H9 (cell line): ENCODE measurements around the gene ARL6IP6. TPM values are rescaled to one million over a fixed set of nuclear protein-coding genes. Genes with fewer than 3 reads are reported as not detected.
"Not testable (repeated sequence)": the region's sequence is repeated elsewhere in the genome, so short reads cannot be mapped to it uniquely, and the experiment has no call there.

Source experiments
- DNase-seq: peaks from one replicate; pipeline ENCODE4 v3.0.0-alpha.2; 2017
- H2AFZ ChIP-seq: one replicate; pipeline ENCODE4 v1.6.1; 2013; ENCODE audit warnings: mild to moderate bottlenecking, low read length, control low read depth, moderate library complexity
- H2AK5ac ChIP-seq: 2 replicates; pipeline ENCODE4 v1.6.1; 2013; ENCODE audit warnings: low read length, control low read depth, mixed read lengths; ENCODE audit not compliant: insufficient read length
- H2BK120ac ChIP-seq: one replicate; pipeline ENCODE4 v1.6.1; 2013; ENCODE audit warnings: low read depth, mild to moderate bottlenecking, low read length, control low read depth, inconsistent platforms; ENCODE audit not compliant: poor library complexity, severe bottlenecking
- H2BK12ac ChIP-seq: 2 replicates; pipeline ENCODE4 v1.6.1; 2013; ENCODE audit warnings: low read length, control low read depth, mixed read lengths, low read depth; ENCODE audit not compliant: insufficient read length
- H2BK15ac ChIP-seq: 2 replicates; pipeline ENCODE4 v1.6.1; 2013; ENCODE audit warnings: low read depth, low read length, control low read depth
- H2BK20ac ChIP-seq: one replicate; pipeline ENCODE4 v1.6.1; 2013; ENCODE audit warnings: low read depth, mild to moderate bottlenecking, low read length, control low read depth, inconsistent platforms; ENCODE audit not compliant: poor library complexity, severe bottlenecking
- H2BK5ac ChIP-seq: 2 replicates; pipeline ENCODE4 v1.6.1; 2013; ENCODE audit warnings: low read length, control low read depth, mixed read lengths; ENCODE audit not compliant: insufficient read length
- H3K14ac ChIP-seq: 2 replicates; pipeline ENCODE4 v1.6.1; 2013; ENCODE audit warnings: low read length, control low read depth; ENCODE audit not compliant: insufficient read depth
- H3K18ac ChIP-seq: 2 replicates; pipeline ENCODE4 v1.6.1; 2013; ENCODE audit warnings: low read depth, mild to moderate bottlenecking, mixed read lengths, low read length, control low read depth; ENCODE audit not compliant: insufficient read length
- H3K23ac ChIP-seq: 2 replicates; pipeline ENCODE4 v1.6.1; 2013; ENCODE audit warnings: low read length, control low read depth, mixed read lengths, low read depth; ENCODE audit not compliant: insufficient read length
- H3K23me2 ChIP-seq: 2 replicates; pipeline ENCODE4 v1.6.1; 2013; ENCODE audit warnings: low read depth, mild to moderate bottlenecking, mixed read lengths, low read length, control low read depth; ENCODE audit not compliant: insufficient read length, poor library complexity, severe bottlenecking
- H3K27ac ChIP-seq: 2 replicates; pipeline ENCODE4 v1.5.1; 2013; ENCODE audit warnings: low read length, control low read depth, mixed read lengths, low read depth; ENCODE audit not compliant: insufficient read length
- H3K27me3 ChIP-seq: 2 replicates; pipeline ENCODE4 v1.6.1; 2013; ENCODE audit warnings: low read length, control low read depth, inconsistent platforms; ENCODE audit not compliant: insufficient read depth
- H3K4ac ChIP-seq: 2 replicates; pipeline ENCODE4 v1.6.1; 2013; ENCODE audit warnings: low read depth, mild to moderate bottlenecking, control low read depth, inconsistent platforms, low read length, moderate library complexity
- H3K4me1 ChIP-seq: 2 replicates; pipeline ENCODE4 v1.6.1; 2013; ENCODE audit warnings: low read length, control low read depth, inconsistent platforms; ENCODE audit not compliant: insufficient read depth
- H3K4me2 ChIP-seq: 2 replicates; pipeline ENCODE4 v1.6.1; 2013; ENCODE audit warnings: low read length, control low read depth, mixed read lengths; ENCODE audit not compliant: insufficient read length, insufficient read depth
- H3K56ac ChIP-seq: 2 replicates; pipeline ENCODE4 v1.6.1; 2013; ENCODE audit warnings: low read depth, mild to moderate bottlenecking, mixed read lengths, low read length, control low read depth; ENCODE audit not compliant: insufficient read length
- H3K79me1 ChIP-seq: 2 replicates; pipeline ENCODE4 v1.6.1; 2013; ENCODE audit warnings: low read depth, mild to moderate bottlenecking, moderate library complexity, low read length, control low read depth, inconsistent platforms; ENCODE audit not compliant: insufficient read depth, poor library complexity, severe bottlenecking
- H3K79me2 ChIP-seq: 2 replicates; pipeline ENCODE4 v1.6.1; 2013; ENCODE audit warnings: low read length, control low read depth, inconsistent platforms; ENCODE audit not compliant: insufficient read depth
- H3K9ac ChIP-seq: 2 replicates; pipeline ENCODE4 v1.6.1; 2013; ENCODE audit warnings: low read length, control low read depth, mixed read lengths; ENCODE audit not compliant: insufficient read length; ENCODE audit errors: extremely low read depth
- H3K9me3 ChIP-seq: one replicate; pipeline ENCODE4 v1.6.1; 2013; ENCODE audit warnings: low read depth, low read length, inconsistent platforms; ENCODE audit not compliant: control insufficient read depth
- H3T11ph ChIP-seq: one replicate; pipeline ENCODE4 v1.6.1; 2013; ENCODE audit warnings: mild to moderate bottlenecking, low read length, control low read depth, inconsistent platforms
- H4K20me1 ChIP-seq: one replicate; pipeline ENCODE4 v1.6.1; 2013; ENCODE audit not compliant: control insufficient read depth, insufficient read length, insufficient read depth
- H4K5ac ChIP-seq: 2 replicates; pipeline ENCODE4 v1.6.1; 2013; ENCODE audit warnings: low read depth, mild to moderate bottlenecking, mixed read lengths, low read length, control low read depth; ENCODE audit not compliant: insufficient read length
- H4K8ac ChIP-seq: replicated peaks from 2 replicates; pipeline ENCODE4 v1.6.1; 2013; ENCODE audit warnings: low read length, control low read depth, mixed read lengths, low read depth; ENCODE audit not compliant: insufficient read length
- H4K91ac ChIP-seq: 2 replicates; pipeline ENCODE4 v1.6.1; 2013; ENCODE audit warnings: low read depth, mild to moderate bottlenecking, moderate library complexity, mixed read lengths, low read length, control low read depth; ENCODE audit not compliant: insufficient read length
- H3K27ac Mint-ChIP-seq, 3 experiments: 2 replicates in 2 of 3; 3 replicates in 1 of 3; pipeline ENCODE4 v1.8.0; 2020 to 2021; ENCODE audit warnings: mixed read lengths in 3 of 3, mild to moderate bottlenecking in 1 of 3, moderate library complexity in 1 of 3
- H3K27me3 Mint-ChIP-seq: 2 replicates; pipeline ENCODE4 v1.8.0; 2021; ENCODE audit warnings: low read depth, mild to moderate bottlenecking, moderate library complexity, mixed read lengths
- H3K36me3 Mint-ChIP-seq, 3 experiments: 2 replicates in 2 of 3; 3 replicates in 1 of 3; pipeline ENCODE4 v1.8.0; 2020 to 2021; ENCODE audit warnings: low read depth in 3 of 3, mixed read lengths in 3 of 3; ENCODE audit not compliant: insufficient read depth in 1 of 3
- H3K4me1 Mint-ChIP-seq, 2 experiments: 2 replicates each; pipeline ENCODE4 v1.8.0; 2020; ENCODE audit warnings: mixed read lengths in 2 of 2
- H3K4me3 Mint-ChIP-seq, 2 experiments: 2 replicates in 1 of 2; 3 replicates in 1 of 2; pipeline ENCODE4 v1.8.0; 2020 to 2021; ENCODE audit warnings: mild to moderate bottlenecking in 2 of 2, mixed read lengths in 2 of 2, moderate library complexity in 1 of 2
- H3K9me3 Mint-ChIP-seq, 2 experiments: 2 replicates in 1 of 2; 3 replicates in 1 of 2; pipeline ENCODE4 v1.8.0; 2020; ENCODE audit warnings: mild to moderate bottlenecking in 2 of 2, mixed read lengths in 2 of 2, moderate library complexity in 1 of 2
- CTCF ChIP-seq: fragments of 200-600 bp; sonication (generic); conservative IDR thresholded peaks from 3 replicates; pipeline ENCODE4 v1.8.0; 2021; ENCODE audit warnings: antibody characterized with exemption, mild to moderate bottlenecking
- WGBS: extraction: QIAGEN DNeasy Blood & Tissue Kit; methylation state at CpG from one replicate; pipeline ENCODE4 v1.1.7; 2013; ENCODE audit warnings: missing lambda C conversion rate, low lambda C conversion rate, mixed read lengths; ENCODE audit not compliant: insufficient read length; ENCODE audit errors: extremely low coverage; 5-methylcytosine and 5-hydroxymethylcytosine counted together
- total RNA-seq: library from RNA; stranded (reverse); gene quantifications from 2 replicates; pipeline ENCODE4 v1.2.1, GENCODE V29; 2021

ARL6IP6 gene
- total RNA-seq, 1 experiment from 2014 or later = 27.3 TPM

DNA sequence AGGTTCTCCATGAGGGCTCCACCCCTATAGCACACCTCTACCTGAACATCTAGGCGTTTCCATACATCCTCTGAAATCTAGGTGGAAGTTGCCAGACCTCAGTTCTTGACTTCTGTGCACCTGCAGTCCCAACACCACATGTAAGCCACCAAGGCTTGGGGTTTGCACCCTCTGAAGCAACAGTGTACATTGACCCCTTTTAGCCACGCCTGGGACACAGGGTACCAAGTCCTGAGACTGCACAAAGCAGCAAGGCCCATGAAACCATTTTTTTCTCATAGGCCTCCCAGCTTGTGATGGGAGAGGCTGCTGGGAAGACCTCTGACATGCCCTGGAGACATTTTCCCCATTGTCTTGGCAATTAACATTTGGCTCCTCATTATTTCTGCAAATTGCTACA lies 20.0 kb downstream of the ARL6IP6 start:
- H3K36me3 Mint-ChIP-seq = peaks cover 46 to 56% (median 50%) of the 10 kb centered on the region in 3 experiments
- Histone ChIP-seq H3K18ac (no peak overlapping the region), H2BK120ac (no peak overlapping the region), H4K5ac (no peak overlapping the region), H4K20me1 (no peaks in the 10 kb centered on the region), H3K14ac (no peak overlapping the region), H2BK20ac (no peak overlapping the region), H2BK5ac (no peak overlapping the region), H2AK5ac (no peak overlapping the region), H3K9ac (no peak overlapping the region), H3K4me2 (no peak overlapping the region), H4K8ac (no peak overlapping the region), H3K4ac (no peak overlapping the region), H3K23me2 (no peaks in the 10 kb centered on the region), H3K4me1 (no peaks in the 10 kb centered on the region), H2BK15ac (no peak overlapping the region), H3T11ph (no peak overlapping the region), H2BK12ac (no peak overlapping the region), H2AFZ (no peak overlapping the region), H3K23ac (no peak overlapping the region), H3K9me3 (peaks cover 4% of the 10 kb centered on the region), H3K79me1 (peaks cover under 1% of the 10 kb centered on the region), H3K56ac (no peak overlapping the region), H3K27ac (no peak overlapping the region), H4K91ac (no peak overlapping the region), H3K79me2 (no peaks in the 10 kb centered on the region), H3K27me3 (no peaks in the 10 kb centered on the region)
- no peak for DNase-seq
- WGBS = no CpG with 5 or more reads among the region's 2 CpGs
- TF ChIP-seq CTCF = no peak
- H3K4me1 Mint-ChIP-seq = no peaks in the 10 kb centered on the region
- H3K27me3 Mint-ChIP-seq = no peaks in the 10 kb centered on the region
- no peak overlapping the region for H3K27ac Mint-ChIP-seq
- H3K9me3 Mint-ChIP-seq = peaks cover 19 to 23% of the 10 kb centered on the region in 2 experiments
- H3K4me3 Mint-ChIP-seq = no peak overlapping the region

DNA sequence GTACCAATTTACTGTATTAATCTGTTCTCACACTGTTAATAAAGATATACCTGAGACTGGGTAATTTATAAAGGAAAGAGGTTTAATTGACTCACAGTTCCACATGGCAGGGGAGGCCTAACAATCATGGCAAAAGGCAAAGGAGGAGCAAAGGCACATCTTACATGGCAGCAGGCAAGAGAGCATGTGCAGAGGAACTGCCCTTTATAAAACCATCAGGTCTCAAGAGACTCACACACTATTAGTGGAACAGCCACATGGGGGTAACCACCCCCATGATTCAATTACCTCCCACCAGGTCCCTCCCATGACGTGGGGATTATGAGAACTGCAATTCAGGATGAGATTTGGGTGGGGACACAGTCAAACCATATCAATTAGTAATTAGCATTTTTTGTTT lies 21.3 kb downstream of the ARL6IP6 start:
- not testable (repeated sequence) for H3K79me2 ChIP-seq, H3K27ac ChIP-seq, H4K5ac ChIP-seq, H2BK12ac ChIP-seq, H4K20me1 ChIP-seq, H3K9me3 ChIP-seq, H3K4me1 Mint-ChIP-seq, H2BK120ac ChIP-seq, H4K91ac ChIP-seq, H2BK20ac ChIP-seq, H3K56ac ChIP-seq, H3K4me2 ChIP-seq, H3K27me3 ChIP-seq, H3K79me1 ChIP-seq, H3T11ph ChIP-seq, DNase-seq, H3K23me2 ChIP-seq, H4K8ac ChIP-seq, H3K23ac ChIP-seq, H2BK5ac ChIP-seq, H3K27ac Mint-ChIP-seq, H3K4me1 ChIP-seq, H2AFZ ChIP-seq, H2BK15ac ChIP-seq, H3K18ac ChIP-seq, H3K4ac ChIP-seq, H3K4me3 Mint-ChIP-seq, H3K9ac ChIP-seq, H2AK5ac ChIP-seq, H3K27me3 Mint-ChIP-seq, H3K14ac ChIP-seq
- peaks cover 46 to 52% (median 50%) of the 10 kb centered on the region in 3 experiments for H3K36me3 Mint-ChIP-seq
- WGBS = no CpG with 5 or more reads among the region's 1 CpG
- peaks cover 19 to 23% of the 10 kb centered on the region in 2 experiments for H3K9me3 Mint-ChIP-seq
